ENCODE data around the gene CFL2.

GRCh38 chr14:34678735-34679134 is 35.7 kb downstream of the CFL2 start:
- no peak for TF ChIP-seq CTCF (IDR thresholded peaks at IDR 0.05)
- no peak for TF ChIP-seq EP300 (IDR thresholded peaks at IDR 0.05)
- TF ChIP-seq POLR2AphosphoS5 (IDR thresholded peaks at IDR 0.05) = no peak

Measured in upper lobe of left lung (tissue), 4 donors.